ENCODE measurements around the gene GP2.
"Not testable (repeated sequence)": the region's sequence is repeated elsewhere in the genome, so short reads cannot be mapped to it uniquely, and the experiment has no call there.

DNA sequence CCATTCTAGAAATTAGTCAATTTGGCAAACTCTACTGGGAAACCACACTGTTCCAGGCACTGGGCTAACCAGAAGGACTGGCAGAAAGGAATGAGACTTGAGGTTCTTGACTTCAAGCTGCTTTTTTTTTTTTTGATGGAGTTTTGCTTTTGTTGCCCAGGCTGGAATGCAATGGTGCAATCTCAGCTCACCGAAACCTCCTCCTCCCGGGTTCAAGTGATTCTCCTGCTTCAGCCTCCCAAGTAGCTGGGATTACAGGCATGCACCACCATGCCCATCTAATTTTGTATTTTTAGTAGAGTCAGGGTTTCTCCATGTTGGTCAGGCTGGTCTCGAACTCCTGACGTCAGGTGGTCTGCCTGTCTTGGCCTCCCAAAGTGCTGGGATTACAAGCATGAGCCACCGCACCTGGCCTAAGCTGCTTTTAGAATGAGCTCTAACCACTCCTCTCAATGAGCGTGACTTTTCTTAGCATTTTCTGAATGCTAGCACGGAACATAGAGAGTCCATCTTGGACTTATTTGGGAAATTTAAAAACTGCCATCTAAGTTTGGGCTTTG, 14.7 kb downstream of the GP2 start:
- TF ChIP-seq, protein P1, sequence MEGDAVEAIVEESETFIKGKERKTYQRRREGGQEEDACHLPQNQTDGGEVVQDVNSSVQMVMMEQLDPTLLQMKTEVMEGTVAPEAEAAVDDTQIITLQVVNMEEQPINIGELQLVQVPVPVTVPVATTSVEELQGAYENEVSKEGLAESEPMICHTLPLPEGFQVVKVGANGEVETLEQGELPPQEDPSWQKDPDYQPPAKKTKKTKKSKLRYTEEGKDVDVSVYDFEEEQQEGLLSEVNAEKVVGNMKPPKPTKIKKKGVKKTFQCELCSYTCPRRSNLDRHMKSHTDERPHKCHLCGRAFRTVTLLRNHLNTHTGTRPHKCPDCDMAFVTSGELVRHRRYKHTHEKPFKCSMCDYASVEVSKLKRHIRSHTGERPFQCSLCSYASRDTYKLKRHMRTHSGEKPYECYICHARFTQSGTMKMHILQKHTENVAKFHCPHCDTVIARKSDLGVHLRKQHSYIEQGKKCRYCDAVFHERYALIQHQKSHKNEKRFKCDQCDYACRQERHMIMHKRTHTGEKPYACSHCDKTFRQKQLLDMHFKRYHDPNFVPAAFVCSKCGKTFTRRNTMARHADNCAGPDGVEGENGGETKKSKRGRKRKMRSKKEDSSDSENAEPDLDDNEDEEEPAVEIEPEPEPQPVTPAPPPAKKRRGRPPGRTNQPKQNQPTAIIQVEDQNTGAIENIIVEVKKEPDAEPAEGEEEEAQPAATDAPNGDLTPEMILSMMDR (conservative IDR thresholded peaks at IDR 0.05 in 1 of 2, IDR thresholded peaks at IDR 0.05 in 1 of 2; ENCODE audit: low read depth in 1 of 2, low read length in 2 of 2) = not testable (repeated sequence)
- not testable (repeated sequence) for TF ChIP-seq EZH2 (IDR thresholded peaks at IDR 0.05; ENCODE audit: low read length, missing control alignments)

Data from fibroblast of lung (primary cell).